K562 (cell line): ENCODE measurements around the gene REPS1. TPM values are rescaled to one million over a fixed set of nuclear protein-coding genes. Genes with fewer than 3 reads are reported as not detected.

Experiments
- ATAC-seq: fragments of 200-7000 bp; cut with Tn5 transposase; 3 replicates; pipeline ENCODE4 v1.9.1; 2020; ENCODE audit warnings: moderate library complexity
- BruUV-seq: library from RNA; stranded (reverse); fragments of 400-500 nt; replicated peaks from 2 replicates; lab custom pipeline; 2021; lab: Mats Ljungman, UMichigan
- CTCF ChIA-PET: fragments of 300-600 bp; formaldehyde crosslinking; extraction: SDS; loops from one replicate; lab custom pipeline; 2021; ENCODE audit warnings: low intra/inter-chr PET ratio; lab: Yijun Ruan, JAX
- POLR2A ChIA-PET: fragments of 300-600, 350-650 bp; sonication (Branson Sonifier 250); formaldehyde crosslinking; extraction: SDS; loops from one replicate; lab custom pipeline; 2021; ENCODE audit warnings: antibody characterized with exemption, inconsistent platforms; lab: Yijun Ruan, JAX
- DNase-seq, 4 experiments: peaks; one replicate each; pipeline versions ENCODE4 v3.0.0 to v3.0.0-alpha.2; 2011 to 2018; ENCODE audit warnings: low spot score in 3 of 4, mixed read lengths in 3 of 4; ENCODE audit errors: extremely low read depth in 1 of 4
- FAIRE-seq: peaks from 2 replicates; lab custom pipeline; 2011; peaks lifted over from hg19 to GRCh38; lab: Jason Lieb, UNC
- H2AFZ ChIP-seq: 2 replicates; pipeline ENCODE4 v1.6.0; 2011; ENCODE audit warnings: low read depth, low read length, control low read depth, inconsistent platforms
- H3K27ac ChIP-seq: fragments of 200-600 bp; 3 replicates; pipeline ENCODE4 v1.8.0; 2011; ENCODE audit warnings: low read depth, mild to moderate bottlenecking, control low read depth, inconsistent platforms, low read length, moderate library complexity, mixed read lengths; ENCODE audit errors: extremely low read depth
- H3K27me3 ChIP-seq, 2 experiments: fragments of 300-600 bp in 1 of 2; 2 replicates in 1 of 2; 3 replicates in 1 of 2; pipeline versions ENCODE4 v1.6.0 to v1.8.0; 2011; ENCODE audit warnings: inconsistent platforms in 2 of 2, low read length in 2 of 2, mild to moderate bottlenecking in 1 of 2, mixed read lengths in 1 of 2, moderate library complexity in 1 of 2; ENCODE audit not compliant: control insufficient read depth in 2 of 2, insufficient read depth in 2 of 2
- H3K36me3 ChIP-seq: fragments of 300-600 bp; 3 replicates; pipeline ENCODE4 v1.8.0; 2011; ENCODE audit warnings: mild to moderate bottlenecking, low read length, inconsistent platforms; ENCODE audit not compliant: control insufficient read depth, insufficient read depth
- H3K4me1 ChIP-seq, 2 experiments: fragments of 200-600 bp in 1 of 2; replicated peaks in 1 of 2; 2 replicates in 1 of 2; 3 replicates in 1 of 2; pipeline versions ENCODE4 v1.5.1 to v1.8.0; 2011; ENCODE audit warnings: inconsistent platforms in 2 of 2, low read length in 2 of 2, mild to moderate bottlenecking in 1 of 2, mixed read lengths in 1 of 2, moderate library complexity in 1 of 2; ENCODE audit not compliant: control insufficient read depth in 2 of 2, insufficient read depth in 2 of 2
- H3K4me2 ChIP-seq: 2 replicates; pipeline ENCODE4 v1.6.1; 2011; ENCODE audit warnings: low read length, control low read depth, inconsistent platforms, mixed read lengths; ENCODE audit not compliant: insufficient read depth
- H3K4me3 ChIP-seq: fragments of 200-600 bp; sonication (generic), shearing (Covaris generic); 2 replicates; pipeline ENCODE4 v1.5.1; 2016; ENCODE audit warnings: control low read depth, inconsistent platforms
- H3K79me2 ChIP-seq: fragments of 200-600 bp; 3 replicates; pipeline ENCODE4 v1.8.0; 2011; ENCODE audit warnings: low read length, inconsistent platforms; ENCODE audit not compliant: control insufficient read depth, insufficient read depth
- H3K9ac ChIP-seq, 2 experiments: 2 replicates each; pipeline versions ENCODE4 v1.6.0 to v1.6.1; 2011; ENCODE audit warnings: low read depth in 2 of 2, low read length in 2 of 2, control low read depth in 1 of 2, inconsistent platforms in 1 of 2, mild to moderate bottlenecking in 1 of 2, mixed read lengths in 1 of 2; ENCODE audit not compliant: insufficient read depth in 1 of 2
- H3K9me1 ChIP-seq: one replicate; pipeline ENCODE4 v1.6.0; 2011; ENCODE audit warnings: inconsistent platforms, mild to moderate bottlenecking, low read length, moderate library complexity; ENCODE audit not compliant: control insufficient read depth, insufficient read depth
- H3K9me3 ChIP-seq: replicated peaks from 2 replicates; pipeline ENCODE4 v1.5.1; 2011; ENCODE audit warnings: low read depth, low read length, inconsistent platforms; ENCODE audit not compliant: control insufficient read depth, insufficient read depth
- H4K20me1 ChIP-seq: replicated peaks from 2 replicates; pipeline ENCODE4 v1.6.1; 2011; ENCODE audit warnings: low read length, inconsistent platforms, mixed read lengths; ENCODE audit not compliant: control insufficient read depth, insufficient read depth
- BCOR ChIP-seq: fragments of 450-650 bp; IDR thresholded peaks from 2 replicates; pipeline ENCODE4 v1.6.1; 2016
- FIP1L1 ChIP-seq: fragments of 200-400 bp; formaldehyde crosslinking; IDR thresholded peaks from 2 replicates; pipeline ENCODE4 v1.6.1; 2018; ENCODE audit warnings: mild to moderate bottlenecking, low read depth, low read length; ENCODE audit not compliant: poor library complexity, severe bottlenecking
- HDAC1 ChIP-seq, 2 experiments: fragments of 450-650 bp; IDR thresholded peaks; 2 replicates each; pipeline ENCODE4 v1.6.1; 2016 to 2017; ENCODE audit warnings: inconsistent platforms in 1 of 2, mild to moderate bottlenecking in 1 of 2, moderate library complexity in 1 of 2
- HEY1 ChIP-seq: fragments of 250-450 bp; sonication (Bioruptor Pico); IDR thresholded peaks from 2 replicates; pipeline ENCODE4 v1.5.0; 2020; ENCODE audit warnings: mild to moderate bottlenecking, moderate library complexity, borderline replicate concordance
- NFE2 ChIP-seq: IDR thresholded peaks from 2 replicates; pipeline ENCODE4 v1.6.1; 2014; ENCODE audit warnings: antibody characterized with exemption, low read depth
- PHB2 ChIP-seq: fragments of 450-650 bp; IDR thresholded peaks from 2 replicates; pipeline ENCODE4 v1.6.1; 2017; ENCODE audit warnings: low read depth
- RFX1 ChIP-seq: fragments of 450-650 bp; IDR thresholded peaks from 2 replicates; pipeline ENCODE4 v1.6.1; 2016; ENCODE audit warnings: mild to moderate bottlenecking, moderate library complexity
- SMARCA4 ChIP-seq: fragments of 450-650 bp; IDR thresholded peaks from 2 replicates; pipeline ENCODE4 v1.6.1; 2016
- XRCC4 ChIP-seq: IDR thresholded peaks from one replicate; pipeline ENCODE4 v1.6.1; 2011; ENCODE audit not compliant: insufficient read depth, insufficient read length; ENCODE audit errors: extremely low read depth
- ZNF384 ChIP-seq: IDR thresholded peaks from 2 replicates; pipeline ENCODE4 v1.6.1; 2012; ENCODE audit warnings: low read depth, low read length, improper control_type of control experiment
- WGBS: fragments of 100-300 bp; shearing (Covaris generic); methylation state at CpG from one replicate; pipeline ENCODE4 v1.1.6; 2016; ENCODE audit warnings: low coverage, mixed read lengths; ENCODE audit not compliant: insufficient coverage; ENCODE audit errors: missing lambda C conversion rate; 5-methylcytosine and 5-hydroxymethylcytosine counted together
- in situ Hi-C: fragments of 300-500 bp; cut with MboI; formaldehyde crosslinking; loops from 4 replicates; pipeline ENCODE4 v1.15.0; 2018; ENCODE audit warnings: inconsistent platforms, mixed read lengths
- intact Hi-C: fragments of 100-400 bp; cut with micrococcal nuclease; formaldehyde crosslinking; loops from 2 replicates; pipeline ENCODE4 v1.14.2; 2022
- polyA plus RNA-seq, 8 experiments: library from polyadenylated mRNA; depleted of rRNA in 4 of 8; stranded (reverse) in 5 of 8; unstranded in 3 of 8; fragments of >200 nt; fragmentation: Nextera tagmentation in 2 of 8; fragmentation: Illumina TruSeq in 1 of 8; extraction: Ambion mirVana in 2 of 8; extraction: Trizol in 1 of 8; gene quantifications; 2 replicates each; pipeline versions ENCODE4 v1.2.1 to v1.2.3, GENCODE V29; 2011 to 2014; ENCODE audit warnings: inconsistent platforms in 1 of 8, missing spikeins in 1 of 8
- total RNA-seq, 7 experiments: library from RNA; depleted of rRNA in 6 of 7; stranded (reverse); fragments of >200 nt in 6 of 7; fragmentation: Illumina TruSeq in 2 of 7; extraction: Trizol in 2 of 7; gene quantifications; 2 replicates each; pipeline versions ENCODE4 v1.2.1 to v1.2.3, GENCODE V29; 2011 to 2021; ENCODE audit warnings: low replicate concordance in 1 of 7

The REPS1 gene
- total and polyA plus RNA-seq, 9 of the 15 experiments (the other 6 are each of a cell fraction or from before 2014, with no cell fraction given): 7.9 to 36.0 (median 27.8) TPM

GRCh38 chr6:138907167-138907566, 80.9 kb downstream of the REPS1 start:
- no peak overlapping the region for H3K9ac ChIP-seq
- H4K20me1 ChIP-seq: no peaks in the 10 kb centered on the region
- intact Hi-C loops: no loop called here
- in situ Hi-C loops: no loop called here
- no peak for ATAC-seq
- no peaks in the 10 kb centered on the region for H3K79me2 ChIP-seq
- no peaks in the 10 kb centered on the region for H3K27me3 ChIP-seq
- DNase-seq: no peak
- H3K4me1 ChIP-seq: no peaks in the 10 kb centered on the region
- ChIA-PET CTCF (no interaction called here), POLR2A (interaction anchor here (0.6 kb wide), 1 partner anchor 331 kb away, joined by 3 read pairs; no protein-coding TSS in a partner anchor)
- FAIRE-seq: no peak
- H3K9me1 ChIP-seq: no peaks in the 10 kb centered on the region
- H3K27ac ChIP-seq: no peak overlapping the region
- 72% methylated on average over 7 of the region's 7 CpGs for WGBS
- peaks cover 30% of the 10 kb centered on the region; the same call in 2 of the 3 replicates for H3K36me3 ChIP-seq
- H3K4me2 ChIP-seq: no peak overlapping the region
- no peak overlapping the region for H2AFZ ChIP-seq
- no peak overlapping the region for H3K4me3 ChIP-seq
- no TSS peak for BruUV-seq
- TF ChIP-seq FIP1L1: no peak
- TF ChIP-seq ZNF384: peak; percentile 81
- no peak for TF ChIP-seq NFE2
- peak; percentile 38; the same call in 1 of the 2 replicates for TF ChIP-seq RFX1
- H3K9me3 ChIP-seq: no peaks in the 10 kb centered on the region

GRCh38 chr6:138897031-138897430, 91.0 kb downstream of the REPS1 start:
- ChIA-PET CTCF (no interaction called here), POLR2A (no interaction called here)
- H3K4me3 ChIP-seq: no peak overlapping the region
- TF ChIP-seq HDAC1 (IDR thresholded peaks at IDR 0.05): no peak
- TF ChIP-seq BCOR: no peak
- no peak for TF ChIP-seq HEY1 (CRISPR knock-in tag)
- TF ChIP-seq PHB2: no peak
- TF ChIP-seq SMARCA4: no peak
- TF ChIP-seq XRCC4: no peak
- H4K20me1 ChIP-seq: no peaks in the 10 kb centered on the region
- BruUV-seq: no TSS peak
- ATAC-seq (no peak), FAIRE-seq (no peak), DNase-seq (no peak)
- no peaks in the 10 kb centered on the region for H3K9me3 ChIP-seq
- no peaks in the 10 kb centered on the region for H3K4me1 ChIP-seq
- H3K36me3 ChIP-seq: peaks cover 8% of the 10 kb centered on the region; the same call in 1 of the 3 replicates
- intact Hi-C loops (no loop called here), in situ Hi-C loops (no loop called here)
- no peak overlapping the region for H3K27ac ChIP-seq
- H3K27me3 ChIP-seq: no peaks in the 10 kb centered on the region
- no peak overlapping the region for H3K4me2 ChIP-seq
- no peaks in the 10 kb centered on the region for H3K9me1 ChIP-seq
- H2AFZ ChIP-seq: no peak overlapping the region
- no peaks in the 10 kb centered on the region for H3K79me2 ChIP-seq
- H3K9ac ChIP-seq: no peak overlapping the region
